Lung (tissue), 12 donors: Measurements from ENCODE around the gene ETFA. TPM values are rescaled to one million over a fixed set of nuclear protein-coding genes. Genes with fewer than 3 reads are reported as not detected.

Experiments used
- ATAC-seq: fragments of 200-7000 bp; cut with Tn5 transposase; one replicate; pipeline ENCODE4 v1.9.1; 2020; ENCODE audit warnings: moderate number of reproducible peaks; ENCODE audit not compliant: insufficient read depth, low FRiP score
- DNase-seq, 3 donors: peaks; one replicate each; pipeline ENCODE4 v3.0.0-alpha.2; 2013 to 2017
- H3K27ac ChIP-seq, 2 donors: one replicate each; pipeline ENCODE4 v1.5.1; 2013; ENCODE audit warnings: mild to moderate bottlenecking in 2 of 2, moderate library complexity in 2 of 2, control low read depth in 1 of 2, inconsistent platforms in 1 of 2, low read depth in 1 of 2, low read length in 1 of 2
- H3K27me3 ChIP-seq, 3 donors: one replicate each; pipeline ENCODE4 v1.5.1; 2013; ENCODE audit warnings: low read length in 2 of 3; ENCODE audit not compliant: control insufficient read depth in 3 of 3, insufficient read depth in 3 of 3
- H3K36me3 ChIP-seq, 4 donors: one replicate each; pipeline ENCODE4 v1.5.1; 2013; ENCODE audit warnings: low read length in 4 of 4, mild to moderate bottlenecking in 1 of 4, moderate library complexity in 1 of 4; ENCODE audit not compliant: control insufficient read depth in 4 of 4, insufficient read depth in 4 of 4
- H3K4me1 ChIP-seq, 5 donors: one replicate each; pipeline ENCODE4 v1.5.1; 2013; ENCODE audit warnings: low read length in 5 of 5, mild to moderate bottlenecking in 2 of 5, moderate library complexity in 1 of 5; ENCODE audit not compliant: control insufficient read depth in 5 of 5, insufficient read depth in 5 of 5
- H3K4me3 ChIP-seq: one replicate; pipeline ENCODE4 v1.5.1; 2013; ENCODE audit warnings: mild to moderate bottlenecking, control low read depth, moderate library complexity
- H3K9ac ChIP-seq, 2 donors: one replicate each; pipeline ENCODE4 v1.5.1; 2013; ENCODE audit warnings: low read length in 2 of 2, control low read depth in 1 of 2; ENCODE audit not compliant: insufficient read depth in 1 of 2
- H3K9me3 ChIP-seq, 4 donors: one replicate each; pipeline ENCODE4 v1.5.1; 2013; ENCODE audit warnings: low read length in 3 of 4, mild to moderate bottlenecking in 1 of 4, moderate library complexity in 1 of 4; ENCODE audit not compliant: control insufficient read depth in 4 of 4, insufficient read depth in 3 of 4
- WGBS, 2 donors: extraction: QIAGEN DNeasy Blood & Tissue Kit; methylation state at CpG; one replicate each; pipeline ENCODE4 v1.1.7; 2013; 5-methylcytosine and 5-hydroxymethylcytosine counted together
- polyA plus RNA-seq, 2 donors: library from polyadenylated mRNA; stranded (reverse); fragments of 200-250 nt; gene quantifications; one replicate each; pipeline ENCODE4 v1.2.1, GENCODE V29; 2013
- total RNA-seq, 2 donors: library from RNA; depleted of rRNA in 1 of 2; stranded (reverse); fragments of >200 nt in 1 of 2; gene quantifications; one replicate each; pipeline ENCODE4 v1.2.1, GENCODE V29; 2014 to 2021
- TF ChIP-seq, protein P1 (sequence below): IDR thresholded peaks from 2 replicates; pipeline ENCODE4 v1.5.1; 2012; ENCODE audit warnings: mild to moderate bottlenecking; ENCODE audit errors: control extremely low read depth, extremely low read depth
- donor health status: control.
- donor health status: control.
- donor health status: Bipolar disorder and iron deficiency.
- donor health status: healthy.
- donor health status: DM: yes; HTN: yes; CAD: no.

The ETFA gene
- total and polyA plus RNA-seq, 4 donors, result 54.5 to 96.4 (median 83.8) TPM

DNA sequence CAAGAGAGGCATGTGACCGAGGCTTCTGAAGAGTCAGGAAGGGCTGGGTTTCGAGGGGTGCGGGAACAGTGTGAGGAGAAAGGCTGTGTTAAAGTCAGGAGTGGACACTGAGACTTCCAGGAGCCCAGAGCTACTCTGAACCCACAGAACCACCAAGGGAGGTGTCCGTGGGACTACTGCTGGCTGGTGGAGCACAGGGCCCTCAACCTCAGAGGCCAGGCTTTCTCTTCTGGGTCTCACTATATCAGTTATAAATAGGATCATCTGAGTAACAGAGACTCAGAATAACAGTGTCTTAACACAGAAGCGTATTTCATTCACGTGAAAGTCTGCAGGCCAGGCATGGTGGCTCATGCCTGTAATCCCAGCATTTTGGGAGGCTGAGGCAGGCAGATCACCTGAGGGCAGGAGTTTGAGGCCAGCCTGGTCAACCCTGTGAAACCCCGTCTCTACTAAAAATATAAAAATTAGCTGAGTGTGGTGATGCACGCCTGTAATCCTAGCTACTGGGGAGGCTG, 137.9 kb downstream of the ETFA start:
- TF ChIP-seq, protein P1, sequence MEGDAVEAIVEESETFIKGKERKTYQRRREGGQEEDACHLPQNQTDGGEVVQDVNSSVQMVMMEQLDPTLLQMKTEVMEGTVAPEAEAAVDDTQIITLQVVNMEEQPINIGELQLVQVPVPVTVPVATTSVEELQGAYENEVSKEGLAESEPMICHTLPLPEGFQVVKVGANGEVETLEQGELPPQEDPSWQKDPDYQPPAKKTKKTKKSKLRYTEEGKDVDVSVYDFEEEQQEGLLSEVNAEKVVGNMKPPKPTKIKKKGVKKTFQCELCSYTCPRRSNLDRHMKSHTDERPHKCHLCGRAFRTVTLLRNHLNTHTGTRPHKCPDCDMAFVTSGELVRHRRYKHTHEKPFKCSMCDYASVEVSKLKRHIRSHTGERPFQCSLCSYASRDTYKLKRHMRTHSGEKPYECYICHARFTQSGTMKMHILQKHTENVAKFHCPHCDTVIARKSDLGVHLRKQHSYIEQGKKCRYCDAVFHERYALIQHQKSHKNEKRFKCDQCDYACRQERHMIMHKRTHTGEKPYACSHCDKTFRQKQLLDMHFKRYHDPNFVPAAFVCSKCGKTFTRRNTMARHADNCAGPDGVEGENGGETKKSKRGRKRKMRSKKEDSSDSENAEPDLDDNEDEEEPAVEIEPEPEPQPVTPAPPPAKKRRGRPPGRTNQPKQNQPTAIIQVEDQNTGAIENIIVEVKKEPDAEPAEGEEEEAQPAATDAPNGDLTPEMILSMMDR, result no peak
- DNase-seq (no peak), ATAC-seq (no peak)
- no peaks in the 10 kb centered on the region for H3K27me3 ChIP-seq
- no peak overlapping the region for H3K9ac ChIP-seq
- 79 to 86% methylated on average over 8 of the region's 8 CpGs for WGBS, 2 donors
- H3K4me1 ChIP-seq, result peaks cover 0 to 6% (median 0%) of the 10 kb centered on the region in 5 donors
- H3K27ac ChIP-seq, result no peak overlapping the region
- no peak overlapping the region for H3K4me3 ChIP-seq
- H3K36me3 ChIP-seq, result no peaks in the 10 kb centered on the region
- H3K9me3 ChIP-seq, result peaks cover 0 to 5% (median 0%) of the 10 kb centered on the region in 4 donors

DNA sequence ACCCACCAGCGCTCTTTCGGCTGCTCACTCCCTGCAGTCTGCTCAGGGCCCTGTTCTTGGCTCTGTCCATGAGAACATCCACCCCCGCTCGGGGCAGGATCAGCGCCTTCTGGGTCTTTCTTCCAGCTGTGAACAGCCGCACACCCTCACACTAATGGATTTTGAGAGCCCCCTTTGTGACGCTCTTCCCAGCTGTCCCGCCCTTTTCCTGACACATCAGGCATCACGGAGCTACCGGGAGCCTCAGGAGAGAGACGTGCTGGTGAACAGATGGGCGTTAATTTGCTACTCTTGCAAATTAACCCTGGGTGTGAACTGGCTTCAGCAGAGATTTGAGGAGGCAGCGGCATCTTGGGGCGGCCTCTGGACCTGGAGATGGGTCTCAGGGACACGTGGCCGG, 138.5 kb downstream of the ETFA start:
- H3K4me3 ChIP-seq, result no peak overlapping the region
- TF ChIP-seq, protein P1, result no peak
- no peaks in the 10 kb centered on the region for H3K36me3 ChIP-seq
- no peak overlapping the region for H3K9ac ChIP-seq
- peaks cover 0 to 2% (median 0%) of the 10 kb centered on the region in 5 donors for H3K4me1 ChIP-seq
- no peak for ATAC-seq
- H3K9me3 ChIP-seq, result peaks cover 0 to 5% (median 0%) of the 10 kb centered on the region in 4 donors
- no peak for DNase-seq
- no peak overlapping the region for H3K27ac ChIP-seq
- H3K27me3 ChIP-seq, result no peaks in the 10 kb centered on the region
- 70 to 74% methylated on average over 16 of the region's 16 CpGs for WGBS, 2 donors

DNA sequence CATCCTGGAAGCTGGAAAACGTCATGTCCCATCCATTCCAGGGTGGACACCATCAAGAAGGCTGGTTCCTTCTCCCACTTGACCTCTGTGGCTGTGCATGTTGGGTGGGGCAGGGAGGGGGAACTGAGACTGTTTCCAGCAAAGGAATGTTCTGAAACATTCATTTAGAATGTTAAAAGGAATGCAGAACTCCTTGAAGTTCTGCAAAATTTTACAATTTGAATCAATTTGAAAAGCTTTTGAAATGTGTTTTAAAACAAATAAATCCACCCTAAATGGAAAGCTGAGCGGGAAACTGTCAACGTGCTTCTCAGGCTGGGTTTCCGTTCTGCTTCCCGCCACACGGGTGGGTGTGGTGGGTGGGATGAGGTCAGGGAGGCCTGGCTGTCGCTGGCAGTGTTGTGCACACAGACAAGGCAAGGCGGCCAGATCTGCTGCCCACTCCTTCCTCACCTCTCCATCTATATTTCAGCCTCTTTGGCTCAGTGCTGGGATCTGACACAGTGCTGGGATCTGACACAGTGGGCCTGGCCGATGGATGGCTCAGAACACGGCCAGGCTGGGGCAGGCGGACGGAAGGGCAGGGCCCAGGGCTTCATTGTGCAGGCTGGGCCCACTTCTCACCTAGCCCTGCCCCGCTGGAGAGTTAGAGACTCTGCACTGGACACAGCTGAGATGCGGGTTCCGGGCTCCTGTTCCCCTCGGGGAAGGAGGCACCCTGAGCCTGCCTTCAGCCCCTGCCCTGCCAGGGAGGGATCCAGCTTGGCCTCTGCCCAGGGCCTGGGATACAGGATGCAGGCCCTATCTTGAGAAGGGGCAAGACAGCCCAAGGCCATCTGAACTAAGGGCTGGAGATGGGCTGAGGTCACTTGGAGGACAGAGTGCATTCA, 141.1 kb downstream of the ETFA start:
- WGBS, 2 donors, result 65 to 80% methylated on average over 16 of the region's 16 CpGs
- TF ChIP-seq, protein P1, result no peak
- no peak overlapping the region for H3K9ac ChIP-seq
- no peaks in the 10 kb centered on the region for H3K36me3 ChIP-seq
- H3K27me3 ChIP-seq, result no peaks in the 10 kb centered on the region
- no peak overlapping the region for H3K27ac ChIP-seq
- no peaks in the 10 kb centered on the region for H3K9me3 ChIP-seq
- no peak overlapping the region for H3K4me3 ChIP-seq
- ATAC-seq (no peak), DNase-seq (no peak)
- H3K4me1 ChIP-seq, result peaks cover 0 to 2% (median under 1%) of the 10 kb centered on the region in 5 donors
